Inferior parietal cortex (tissue), 1 donor: ENCODE data around the gene OR4K13.

ENCODE experiments used
- DNase-seq: peaks from one replicate; pipeline ENCODE4 v3.0.0-alpha.2; 2016; ENCODE audit errors: extremely low spot score

The OR4K13 gene, protein sequence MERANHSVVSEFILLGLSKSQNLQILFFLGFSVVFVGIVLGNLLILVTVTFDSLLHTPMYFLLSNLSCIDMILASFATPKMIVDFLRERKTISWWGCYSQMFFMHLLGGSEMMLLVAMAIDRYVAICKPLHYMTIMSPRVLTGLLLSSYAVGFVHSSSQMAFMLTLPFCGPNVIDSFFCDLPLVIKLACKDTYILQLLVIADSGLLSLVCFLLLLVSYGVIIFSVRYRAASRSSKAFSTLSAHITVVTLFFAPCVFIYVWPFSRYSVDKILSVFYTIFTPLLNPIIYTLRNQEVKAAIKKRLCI

DNA sequence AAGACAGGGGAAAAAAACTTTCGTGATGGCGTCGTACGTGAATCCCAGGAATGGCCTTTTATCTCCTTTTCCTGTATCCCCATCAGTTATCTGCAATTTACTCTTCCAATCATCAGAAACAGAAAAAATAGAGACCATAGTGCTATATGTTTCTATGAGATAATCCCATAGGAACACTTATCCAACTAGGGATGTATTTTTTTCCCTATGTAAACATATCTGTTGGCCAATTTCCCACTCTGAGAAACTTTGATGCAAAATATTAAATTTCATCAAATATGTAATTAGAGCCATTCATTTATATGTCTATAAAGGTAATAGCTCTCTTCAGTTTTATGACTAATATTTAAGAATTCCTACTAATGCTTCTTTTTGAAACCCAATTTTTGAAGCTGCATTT, at the start of gene OR4K13:
OR4K13 (minus strand) TSS at position 101 of the 400 bp plus-strand sequence. CDS start 1,280 bp downstream, outside the sequence.
- no peak for DNase-seq

GRCh38 chr14:20059745-20060144, 23.9 kb upstream of the OR4K13 start, which contains the start of gene OR4L1:
OR4L1 (plus strand) TSS chr14:20060045; CDS start chr14:20060045, 0 bp downstream.
- no peak for DNase-seq

DNA sequence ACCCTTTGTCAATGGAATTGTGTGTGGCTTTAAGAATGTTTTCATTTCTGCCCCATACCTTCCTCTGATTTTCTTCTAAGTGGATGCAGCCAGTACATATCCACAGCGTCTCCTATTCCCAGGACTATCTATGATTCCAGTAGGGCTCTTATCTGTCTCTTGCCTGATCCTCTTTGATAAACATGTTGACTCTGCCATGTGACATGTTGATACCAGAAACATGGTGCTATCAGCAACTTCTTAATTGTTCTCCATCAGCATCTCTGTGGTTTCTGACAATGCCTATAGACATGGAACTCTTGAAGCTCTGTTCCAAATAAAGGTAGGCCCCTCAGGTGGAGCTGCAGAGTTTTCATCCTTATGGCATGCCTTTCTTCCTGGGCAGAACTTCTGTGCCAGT, 12.4 kb upstream of the OR4K13 start:
- no peak for DNase-seq

- DNase-seq, result no peak
These were observed 8.4 kb upstream of the OR4K13 start for GRCh38 chr14:20044243-20044642.

DNA sequence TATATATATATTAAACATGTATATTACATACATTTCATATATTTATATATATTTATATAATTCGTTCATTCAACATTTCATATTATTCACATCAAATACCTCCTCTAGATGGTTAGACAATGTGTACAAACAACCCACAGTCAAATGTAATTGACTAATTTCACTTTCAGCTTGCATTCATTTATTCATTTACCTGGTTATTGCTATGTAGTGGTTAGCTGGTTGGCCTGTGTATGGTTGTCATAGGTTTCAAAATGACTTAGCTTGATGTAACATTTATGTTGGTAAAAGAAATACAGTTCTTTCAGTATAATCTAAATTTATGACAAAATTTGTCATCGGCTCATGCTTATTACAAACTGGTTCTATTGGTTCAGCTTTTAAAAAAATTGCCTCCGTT, 389 bp downstream of the OR4K13 start:
- DNase-seq, result no peak

- DNase-seq, result no peak
These were observed 4.8 kb downstream of the OR4K13 start for GRCh38 chr14:20031058-20031457.

DNA sequence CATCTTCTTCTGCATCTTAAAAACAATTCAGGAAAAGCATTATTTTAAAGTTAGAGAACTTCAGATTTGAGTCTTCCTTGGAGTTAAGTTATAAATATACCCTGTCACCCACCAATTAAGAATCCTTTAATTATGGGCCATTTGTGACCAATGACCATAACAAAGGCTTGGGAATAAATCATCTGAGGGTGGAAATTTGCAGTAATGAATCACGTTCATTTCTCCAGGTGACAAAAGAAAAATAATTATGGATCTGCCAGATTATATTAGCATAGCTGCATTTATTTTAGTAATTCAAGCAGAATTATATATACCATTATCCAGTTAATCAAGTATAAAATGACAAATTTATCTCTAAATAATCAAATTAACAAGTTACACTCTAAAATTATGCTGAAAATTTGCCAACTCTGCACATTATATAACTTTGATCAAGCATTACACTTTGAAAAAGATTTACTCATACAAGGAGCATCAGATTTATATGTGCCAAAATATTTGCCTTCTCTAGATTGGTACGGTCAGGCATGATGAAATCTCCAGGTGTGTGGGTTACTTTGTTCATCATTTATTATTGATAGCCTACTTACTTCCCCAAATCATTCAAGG, 16.5 kb downstream of the OR4K13 start, which contains the start of gene OR4K14:
OR4K14 (minus strand) TSS at position 51 of the 609 bp plus-strand sequence. CDS start 4,114 bp downstream, outside the sequence.
- no peak for DNase-seq

GRCh38 chr14:20008156-20008555, 27.7 kb downstream of the OR4K13 start:
- DNase-seq, result no peak

GRCh38 chr14:20002319-20002718, 33.5 kb downstream of the OR4K13 start:
- no peak for DNase-seq

DNA sequence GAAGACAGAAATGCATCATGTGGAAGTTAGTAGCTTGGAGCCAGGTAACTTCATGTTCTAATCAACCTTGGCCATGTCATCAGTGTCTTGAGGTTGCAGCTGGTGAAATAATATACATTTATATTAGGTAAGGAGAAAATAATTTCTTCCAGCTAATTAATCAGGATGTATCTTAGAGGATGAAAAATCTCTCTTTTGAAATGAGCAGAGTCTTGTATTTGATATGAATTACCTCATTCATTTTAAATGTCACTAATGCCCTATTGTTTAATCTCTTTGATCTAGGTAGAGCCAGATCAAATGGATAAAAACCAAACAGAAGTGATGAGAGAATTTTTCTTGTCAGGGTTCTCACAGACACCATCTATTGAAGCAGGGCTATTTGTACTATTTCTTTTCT, 34.0 kb downstream of the OR4K13 start, which contains the start of gene OR4Q2:
OR4Q2 (plus strand) TSS at position 301 of the 400 bp plus-strand sequence.
- DNase-seq, result no peak

- no peak for DNase-seq
These were observed 42.4 kb downstream of the OR4K13 start for GRCh38 chr14:19993438-19993837.
